Ovary (tissue), 9 donors: Measurements from ENCODE around the gene ARRDC3. TPM values are rescaled to one million over a fixed set of nuclear protein-coding genes. Genes with fewer than 3 reads are reported as not detected.

Experiments
- DNase-seq, 5 donors: peaks; one replicate each; pipeline ENCODE4 v3.0.0-alpha.2; 2019 to 2020
- H3K27ac ChIP-seq, 2 donors: fragments of 200-600 bp; one replicate each; pipeline versions ENCODE4 v1.5.1 to v1.8.0; 2019 to 2022
- H3K27me3 ChIP-seq: fragments of 200-600 bp; one replicate; pipeline ENCODE4 v1.8.0; 2022
- H3K36me3 ChIP-seq: fragments of 200-600 bp; sonication (generic); one replicate; pipeline ENCODE4 v1.5.1; 2019
- H3K4me1 ChIP-seq: one replicate; pipeline ENCODE4 v1.8.1; 2013; ENCODE audit warnings: mild to moderate bottlenecking, moderate library complexity; ENCODE audit not compliant: insufficient read depth
- H3K4me3 ChIP-seq: fragments of 200-600 bp; sonication (generic); one replicate; pipeline ENCODE4 v1.5.1; 2017
- H3K9me3 ChIP-seq, 2 donors: fragments of 200-600 bp in 1 of 2; sonication (generic) in 1 of 2; one replicate each; pipeline versions ENCODE4 v1.5.1 to v1.8.1; 2013 to 2019; ENCODE audit warnings: mild to moderate bottlenecking in 1 of 2, moderate library complexity in 1 of 2
- CTCF ChIP-seq, 3 donors: fragments of 450-650 bp in 2 of 3; fragments of 200-600 bp in 1 of 3; IDR thresholded peaks; one replicate each; pipeline versions ENCODE4 v1.5.1 to v1.8.0; 2016 to 2022; ENCODE audit warnings: antibody characterized with exemption in 3 of 3, mild to moderate bottlenecking in 1 of 3
- EP300 ChIP-seq: sonication (generic); formaldehyde crosslinking; IDR thresholded peaks from one replicate; pipeline ENCODE4 v1.6.1; 2017; ENCODE audit warnings: antibody characterized with exemption
- POLR2A ChIP-seq: fragments of 450-650 bp; IDR thresholded peaks from one replicate; pipeline ENCODE4 v1.6.1; 2017; ENCODE audit warnings: antibody characterized with exemption, mild to moderate bottlenecking, moderate library complexity
- WGBS, 3 donors: extraction: QIAGEN DNeasy Blood & Tissue Kit in 1 of 3; methylation state at CpG; one replicate each; pipeline versions ENCODE4 v1.1.5 to v1.1.7; 2013 to 2017; 5-methylcytosine and 5-hydroxymethylcytosine counted together
- intact Hi-C, 4 donors: fragments of 100-400 bp; cut with DNase I; formaldehyde crosslinking; loops; one replicate each; pipeline versions ENCODE4 v1.11.0 to v1.15.1; 2022 to 2023
- polyA plus RNA-seq, 2 donors: library from polyadenylated mRNA; stranded (reverse); fragments of 200-250 nt in 1 of 2; fragments of 350-450 nt in 1 of 2; fragmentation: Illumina TruSeq in 1 of 2; extraction: RNeasy Lipid Tissue Mini Kit (QIAGEN cat#74804) in 1 of 2; gene quantifications; one replicate each; pipeline ENCODE4 v1.2.3, GENCODE V29; 2013 to 2014
- total RNA-seq, 7 donors: library from RNA; depleted of rRNA in 2 of 7; stranded (reverse); fragments of >200 nt in 2 of 7; fragmentation: NEBNext Ultra II Directional in 3 of 7; extraction: Animal tissue kit (Norgen Biotek cat#: 25700) in 3 of 7; gene quantifications; one replicate each; pipeline versions ENCODE4 v1.1.0 to v1.2.4, GENCODE V29; 2016 to 2023
- donor health status: DM: no; HTN: no; CAD: no; lungs with moderate emphysema.
- donor health status: DM: no; HTN: no; CAD: no.
- donor health status: Bipolar disorder and iron deficiency.
- donor health status: DM: yes; HTN: yes; CAD: no.
- donor health status: DM: no; HTN: no; CAD: no.
- donor health status: DM: yes; HTN: yes; CAD: no.

Gene ARRDC3
- total and polyA plus RNA-seq, 9 donors: 30.2 to 176 (median 103) TPM

GRCh38 chr5:91366551-91366950, 16.6 kb downstream of the ARRDC3 start:
- Histone ChIP-seq H3K4me3 (no peak overlapping the region), H3K9me3 (no peaks in the 10 kb centered on the region), H3K4me1 (no peaks in the 10 kb centered on the region), H3K36me3 (no peaks in the 10 kb centered on the region), H3K27ac (no peak overlapping the region), H3K27me3 (peaks cover 3% of the 10 kb centered on the region)
- 94 to 100% (median 94%) methylated on average over 1 of the region's 1 CpG for WGBS, 3 donors
- no peak for DNase-seq
- no peak for TF ChIP-seq EP300
- TF ChIP-seq CTCF (IDR thresholded peaks at IDR 0.05): no peak
- TF ChIP-seq POLR2A: no peak
- intact Hi-C loops: no loop called here

GRCh38 chr5:91365498-91365897, 17.6 kb downstream of the ARRDC3 start:
- peaks cover 3% of the 10 kb centered on the region for H3K27me3 ChIP-seq
- H3K27ac ChIP-seq: no peak overlapping the region
- DNase-seq: no peak
- H3K4me1 ChIP-seq: no peaks in the 10 kb centered on the region
- no peaks in the 10 kb centered on the region for H3K36me3 ChIP-seq
- 93 to 96% (median 93%) methylated on average over 3 of the region's 3 CpGs for WGBS, 3 donors
- intact Hi-C loops: no loop called here
- H3K4me3 ChIP-seq: no peak overlapping the region
- TF ChIP-seq CTCF (IDR thresholded peaks at IDR 0.05): no peak
- TF ChIP-seq EP300: no peak
- TF ChIP-seq POLR2A: no peak
- no peaks in the 10 kb centered on the region for H3K9me3 ChIP-seq

GRCh38 chr5:91362935-91363334, 20.2 kb downstream of the ARRDC3 start:
- no peak for DNase-seq
- peaks cover 3% of the 10 kb centered on the region for H3K27me3 ChIP-seq
- no peaks in the 10 kb centered on the region for H3K9me3 ChIP-seq
- H3K4me3 ChIP-seq: no peak overlapping the region
- WGBS, 3 donors: 94 to 97% (median 97%) methylated on average over 1 of the region's 1 CpG
- TF ChIP-seq CTCF (IDR thresholded peaks at IDR 0.05): no peak
- TF ChIP-seq EP300: no peak
- no peaks in the 10 kb centered on the region for H3K4me1 ChIP-seq
- no peak overlapping the region for H3K27ac ChIP-seq
- no peaks in the 10 kb centered on the region for H3K36me3 ChIP-seq
- intact Hi-C loops: no loop called here

GRCh38 chr5:91361790-91362189, 21.3 kb downstream of the ARRDC3 start:
- no peaks in the 10 kb centered on the region for H3K9me3 ChIP-seq
- H3K36me3 ChIP-seq: no peaks in the 10 kb centered on the region
- H3K27ac ChIP-seq: no peak overlapping the region
- 76 to 89% (median 77%) methylated on average over 3 of the region's 3 CpGs for WGBS, 3 donors
- no peak for TF ChIP-seq EP300
- TF ChIP-seq CTCF (IDR thresholded peaks at IDR 0.05): no peak
- no peak for TF ChIP-seq POLR2A
- H3K4me1 ChIP-seq: no peaks in the 10 kb centered on the region
- peaks cover 3% of the 10 kb centered on the region for H3K27me3 ChIP-seq
- intact Hi-C loops: no loop called here
- no peak overlapping the region for H3K4me3 ChIP-seq
- no peak for DNase-seq
